ENCODE results near the gene ATXN7L3.
A peak's percentile ranks its signal among the peaks of the same experiment; 100 is the strongest.

The ATXN7L3 gene

DNA sequence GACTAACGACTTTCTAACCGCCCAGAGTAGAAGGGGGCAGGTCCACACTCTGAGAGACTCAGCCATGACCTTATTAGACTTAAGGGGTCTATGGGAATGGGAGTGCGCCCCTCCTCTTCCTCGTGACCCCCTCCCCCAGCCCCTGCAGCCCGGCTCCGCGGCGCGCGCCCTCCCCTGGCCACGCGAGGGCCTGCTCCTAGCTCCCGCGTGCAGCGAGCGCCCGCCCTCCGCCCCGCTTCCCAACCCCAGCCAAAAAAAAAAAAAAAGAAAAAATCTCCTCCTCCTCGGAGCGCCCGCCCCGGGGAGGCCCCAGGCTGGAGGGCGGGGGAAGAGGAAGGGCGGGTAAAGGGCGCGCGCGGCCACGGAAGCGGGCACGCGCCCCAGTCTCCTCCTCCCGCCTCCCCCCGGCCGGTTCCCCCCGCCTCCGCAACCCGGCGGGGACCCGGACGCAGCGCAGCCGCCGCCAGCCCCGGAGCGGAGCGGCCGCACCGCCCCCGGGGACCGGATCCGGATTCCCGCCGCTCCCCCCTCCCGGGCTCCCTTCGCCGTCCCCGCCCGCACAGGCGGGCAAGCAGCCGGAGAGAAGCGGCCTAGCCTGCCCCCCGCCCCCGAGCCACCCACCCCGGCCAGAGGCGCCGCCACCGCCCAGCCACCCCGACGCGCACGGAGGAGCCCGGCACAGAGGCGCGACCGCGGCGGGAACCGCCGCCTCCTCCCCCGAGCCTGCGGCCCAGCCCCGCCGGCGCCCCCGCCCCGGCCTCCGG, 18.8 kb upstream of the ATXN7L3 start:
- peak; percentile 84 for DNase-seq

GRCh38 chr17:44217738-44218343, 18.2 kb upstream of the ATXN7L3 start:
- DNase-seq: no peak

DNA sequence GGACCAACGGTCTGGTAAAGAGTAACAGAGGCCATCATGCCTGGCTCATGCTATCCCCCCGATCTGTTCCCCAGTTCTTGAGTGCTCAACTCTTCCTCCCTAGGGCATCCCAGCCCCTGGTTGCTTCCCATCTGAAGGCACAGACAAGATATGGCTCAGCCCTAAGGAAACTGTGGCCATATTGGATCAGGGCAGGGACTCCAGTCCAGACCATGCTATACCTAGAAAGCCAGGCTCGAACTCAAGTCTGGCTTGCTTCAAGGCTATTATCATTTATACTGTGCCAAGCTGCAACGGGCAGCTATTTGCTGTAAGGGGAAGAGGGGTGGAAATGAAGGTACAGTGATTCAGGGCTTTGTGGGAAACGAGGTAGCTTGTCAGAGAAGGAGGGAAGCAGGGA, 17.0 kb upstream of the ATXN7L3 start:
- no peak for DNase-seq

DNA sequence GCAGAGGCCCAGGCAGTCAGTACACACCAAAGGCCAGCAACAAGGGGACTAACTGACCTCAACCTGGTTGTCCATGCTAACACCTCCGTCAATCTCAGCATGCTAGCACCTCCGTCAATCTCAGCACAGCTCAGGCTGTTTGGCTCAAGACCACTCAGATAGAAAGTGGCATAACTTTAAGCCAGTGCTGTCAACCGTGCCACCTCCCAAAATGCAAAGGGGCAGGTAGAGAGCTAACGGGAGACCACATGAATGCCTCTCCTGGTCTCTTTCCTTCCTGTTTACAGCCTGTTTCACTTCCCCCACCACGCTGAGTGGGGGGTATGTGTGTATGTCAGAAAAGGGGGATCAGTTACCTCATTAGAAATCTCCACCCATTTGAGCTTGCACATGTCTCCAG, 16.5 kb upstream of the ATXN7L3 start:
- DNase-seq: no peak

- DNase-seq: no peak
Observed at GRCh38 chr17:44214896-44215295, 15.2 kb upstream of the ATXN7L3 start.

DNA sequence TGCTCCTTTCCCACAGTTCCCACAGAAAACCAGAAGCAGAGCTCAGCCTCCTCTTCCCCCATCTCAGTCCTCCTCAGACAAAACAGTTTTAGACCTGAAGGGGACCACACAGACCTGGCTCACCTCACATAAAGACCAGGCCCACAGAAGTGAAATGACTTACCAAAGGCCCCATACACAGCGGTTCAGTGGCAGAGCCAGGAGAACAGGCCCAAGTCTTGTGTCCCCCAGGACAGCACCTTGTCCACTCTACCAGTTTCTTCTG, 14.5 kb upstream of the ATXN7L3 start:
- no peak for DNase-seq

- DNase-seq: no peak
Observed at GRCh38 chr17:44213403-44214229, 13.9 kb upstream of the ATXN7L3 start.

DNA sequence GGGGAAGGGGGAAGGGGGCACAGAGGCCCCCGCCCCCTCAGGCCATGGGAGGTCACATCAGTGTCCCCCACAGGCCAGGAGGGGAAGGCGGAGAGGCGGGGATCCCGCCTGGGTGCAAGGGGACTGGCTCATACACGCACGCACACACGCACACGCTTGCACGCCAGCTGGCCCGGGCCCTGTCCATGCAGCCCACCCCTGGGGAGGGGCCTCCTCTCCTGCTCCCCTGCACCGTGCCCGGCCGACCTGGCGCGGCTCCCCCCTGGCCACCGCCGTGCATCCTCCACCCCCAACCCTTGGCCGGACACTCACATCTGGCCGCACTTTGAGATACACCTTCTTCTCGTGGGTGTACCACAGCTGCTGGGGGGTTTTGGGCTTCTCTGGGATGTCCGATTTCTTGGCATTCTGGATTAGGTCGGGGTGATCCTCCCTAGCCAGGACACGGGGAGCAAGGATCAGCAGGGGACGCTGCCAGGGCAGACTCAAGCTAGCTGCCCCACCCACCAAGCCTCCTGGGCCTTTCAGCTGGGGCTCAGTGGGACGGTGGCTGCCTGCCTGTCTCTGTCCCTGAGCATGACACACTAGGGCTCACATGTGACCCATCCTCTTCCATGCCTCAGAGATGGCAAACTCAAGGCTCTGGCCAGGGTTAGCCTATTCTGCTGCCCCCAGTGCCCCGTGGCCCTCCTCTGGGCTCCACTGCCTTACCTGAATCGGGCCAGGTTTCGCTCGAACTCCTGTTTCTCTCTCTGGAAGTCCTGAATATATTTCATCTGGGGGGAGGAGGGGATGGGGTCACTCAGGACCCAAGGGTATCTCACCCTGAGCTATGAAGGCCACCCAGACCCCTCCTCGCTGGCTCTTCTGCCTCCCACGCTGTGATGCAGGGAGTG, 13.1 kb upstream of the ATXN7L3 start:
- no peak for DNase-seq

DNA sequence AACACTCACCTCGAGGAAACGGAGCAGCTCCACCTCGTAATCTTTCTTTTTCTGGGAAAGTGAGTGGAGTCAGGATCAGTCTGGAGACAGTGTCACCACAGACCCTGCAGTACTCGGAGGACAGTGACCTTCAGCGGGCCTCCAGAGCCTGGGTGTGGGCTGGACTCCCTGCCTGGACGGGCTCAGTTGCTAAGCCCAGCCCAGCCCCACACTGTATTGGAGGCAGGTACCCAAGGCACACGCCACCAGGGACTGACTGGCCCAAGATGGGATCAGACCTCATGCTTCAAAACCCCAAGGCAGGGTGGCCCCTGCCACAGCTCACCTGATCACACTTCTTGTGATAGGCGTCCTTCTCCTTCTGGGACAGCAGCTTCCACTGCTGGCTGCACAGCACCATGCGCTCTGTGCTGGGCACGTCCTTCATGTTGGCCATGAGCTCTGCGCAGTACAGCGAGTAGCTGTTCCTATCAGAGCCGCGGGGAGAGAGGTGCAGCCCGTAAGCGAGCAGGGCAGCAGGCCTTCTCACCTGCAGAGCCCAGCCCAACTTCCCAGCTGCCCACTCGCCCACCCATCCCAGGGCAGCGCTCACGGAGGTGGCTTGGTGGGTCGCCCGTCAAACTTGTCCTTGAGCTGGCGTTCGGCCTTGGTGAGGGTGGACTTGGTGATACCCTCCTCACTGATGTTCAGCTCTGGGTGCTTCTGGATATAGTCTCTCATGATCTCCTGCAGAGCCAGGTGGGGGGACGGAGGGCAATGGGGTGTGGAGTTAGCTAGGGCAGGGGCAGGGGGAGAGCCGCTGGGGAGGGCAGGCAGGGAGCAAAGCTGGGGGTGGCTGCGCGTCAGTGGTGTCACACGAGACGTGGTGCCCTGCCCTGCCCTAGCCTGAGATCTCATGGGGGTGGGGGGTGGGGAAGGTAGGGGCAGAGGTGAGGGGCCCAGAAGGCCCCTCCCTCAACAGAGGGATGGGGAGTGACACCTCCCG, 11.9 kb upstream of the ATXN7L3 start:
- DNase-seq: no peak

- DNase-seq: no peak
Observed at GRCh38 chr17:44210342-44211192, 10.9 kb upstream of the ATXN7L3 start.

DNA sequence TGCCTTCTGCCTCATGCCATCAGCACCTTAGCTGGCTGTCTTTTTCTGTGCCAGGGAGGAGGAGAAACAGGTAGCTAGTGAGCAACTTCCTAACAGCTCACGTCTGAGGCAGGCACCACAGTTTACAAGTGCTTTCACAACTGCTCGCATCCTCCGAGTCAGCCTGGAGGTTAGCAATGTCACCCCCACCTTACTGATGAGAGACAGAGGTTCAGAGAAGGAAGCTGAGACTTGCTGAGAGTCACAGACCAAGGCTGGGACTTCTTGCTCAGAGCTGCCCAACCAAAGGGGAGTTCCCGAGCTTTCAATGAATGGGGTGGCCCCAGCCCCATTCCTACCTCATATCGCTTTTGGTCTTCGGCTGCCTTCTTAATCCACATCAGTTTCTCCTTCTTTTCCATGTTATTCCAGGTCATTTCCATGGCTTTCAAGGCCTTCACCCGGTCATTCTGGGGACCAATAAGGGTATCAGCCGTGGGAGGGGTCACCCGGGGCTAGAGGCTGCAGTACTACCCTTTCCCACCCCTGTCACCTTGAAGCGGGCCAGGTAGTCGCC, 10.2 kb upstream of the ATXN7L3 start:
- no peak for DNase-seq

DNA sequence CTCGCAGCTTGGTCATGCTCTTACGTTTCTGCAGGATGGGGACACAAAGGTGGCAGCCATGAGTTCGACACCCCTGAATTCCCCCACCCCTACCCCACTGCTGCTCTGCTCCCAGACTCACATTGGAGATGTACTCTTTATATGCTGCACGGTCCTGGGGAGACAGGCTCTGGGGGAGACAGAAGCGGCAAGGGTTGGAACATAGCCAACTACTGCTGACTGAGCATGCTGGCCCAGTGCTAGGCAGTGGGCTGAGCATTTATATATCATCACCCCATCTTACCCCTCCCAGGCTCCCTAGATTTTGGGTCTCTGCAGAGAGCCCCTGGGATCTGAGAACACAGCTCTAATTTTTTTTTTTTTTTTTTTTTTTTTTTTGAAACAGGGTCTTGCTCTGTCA, 8.1 kb upstream of the ATXN7L3 start:
- DNase-seq: no peak

DNA sequence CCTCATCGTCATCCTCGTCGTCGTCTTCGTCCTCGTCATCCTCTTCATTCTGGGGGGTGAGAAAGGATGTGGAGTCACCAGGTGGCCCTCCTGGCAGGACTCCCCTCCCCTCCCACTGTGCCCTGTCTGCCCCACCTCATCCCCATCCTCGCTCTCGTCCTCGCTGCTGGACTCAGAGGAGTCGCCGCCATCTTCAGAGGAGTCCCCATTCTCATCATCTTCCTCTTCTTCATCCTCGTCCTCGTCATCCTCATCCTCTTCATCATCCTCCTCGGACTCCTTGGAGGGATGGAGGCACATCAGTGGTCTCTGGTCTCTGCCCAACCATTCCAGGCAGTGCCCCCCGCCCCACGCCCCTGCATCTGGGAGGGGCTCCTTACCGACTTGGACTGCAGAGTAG, 7.6 kb upstream of the ATXN7L3 start:
- DNase-seq: no peak

DNA sequence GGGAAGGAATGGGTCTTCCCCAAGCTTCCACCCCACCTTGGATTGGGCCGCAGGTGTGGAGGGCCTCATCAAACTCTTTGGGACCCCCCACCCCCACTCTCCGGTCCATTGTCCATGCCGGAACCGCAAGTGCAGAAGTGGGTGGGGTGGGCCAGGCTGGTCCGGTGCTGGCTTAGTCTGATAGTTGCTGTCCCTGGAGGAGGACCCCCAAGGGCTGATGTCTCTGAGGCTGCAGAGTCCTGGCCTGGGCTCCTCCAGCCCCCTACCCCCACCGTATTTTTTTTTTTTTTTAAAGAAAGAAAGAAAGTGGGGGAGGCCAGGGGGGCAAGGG, 7.1 kb upstream of the ATXN7L3 start:
- no peak for DNase-seq

- no peak for DNase-seq
Observed at GRCh38 chr17:44205962-44206824, 6.5 kb upstream of the ATXN7L3 start.

DNA sequence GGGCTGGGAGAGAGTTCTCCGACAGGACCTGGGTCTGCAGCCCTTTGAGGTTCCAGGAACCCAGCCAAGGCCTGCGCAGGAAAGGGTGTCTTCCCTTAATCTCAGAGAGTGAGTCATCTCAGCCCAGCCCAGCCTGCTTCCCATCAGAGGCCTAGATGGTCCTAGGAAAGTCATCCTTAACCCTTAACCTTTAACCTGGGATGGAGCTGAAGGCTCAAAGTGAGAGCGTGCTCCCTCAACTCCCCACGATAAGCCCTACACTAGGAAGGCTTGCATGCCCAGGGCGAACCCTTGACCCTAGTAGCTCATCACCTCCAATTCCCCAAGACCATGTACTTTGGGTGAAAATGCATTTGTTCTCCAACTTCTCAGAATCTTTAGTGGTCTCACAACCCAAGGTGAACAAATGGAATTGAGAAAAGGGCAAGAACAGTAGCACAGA, 4.8 kb upstream of the ATXN7L3 start:
- DNase-seq: no peak

DNA sequence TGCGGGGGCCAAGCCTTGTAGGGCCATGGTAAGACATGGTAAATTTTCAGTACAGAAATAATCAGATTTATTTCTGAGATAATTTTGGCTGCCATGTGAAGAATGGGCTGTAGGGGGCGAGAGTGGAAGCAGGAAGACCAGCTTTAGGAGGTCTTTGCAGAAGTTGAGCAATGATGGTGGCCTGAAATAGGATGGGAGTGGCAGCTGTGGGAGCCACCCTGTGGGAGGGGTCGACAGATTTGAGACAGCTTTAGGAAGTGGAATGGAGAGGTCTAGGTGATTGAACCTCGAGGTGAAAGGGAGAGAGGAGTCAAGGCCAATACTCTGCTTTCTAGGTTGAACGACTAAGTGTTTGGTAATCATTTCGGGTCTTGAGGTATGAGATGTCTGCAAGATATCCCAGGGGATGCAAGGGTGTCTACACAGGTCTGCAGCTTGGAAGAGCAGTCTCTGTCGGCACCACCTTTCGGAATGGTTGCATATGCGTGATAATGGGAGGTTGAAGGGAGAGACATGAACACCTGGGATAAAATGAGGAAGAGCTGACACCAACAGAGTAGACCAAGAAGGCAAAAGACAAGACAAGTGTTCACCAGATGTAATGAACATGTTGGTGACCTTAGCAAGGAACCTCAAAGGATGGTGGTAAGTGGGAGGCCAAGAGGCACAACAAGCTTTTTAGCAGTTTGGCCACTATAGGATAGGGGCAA, 4.2 kb upstream of the ATXN7L3 start:
- no peak for DNase-seq

GRCh38 chr17:44202756-44203155, 3.1 kb upstream of the ATXN7L3 start:
- DNase-seq: no peak
